GM10248 (cell line): ENCODE data around the gene SERPINA5.

Experiments
- CTCF ChIA-PET: fragments of 300-600 bp; sonication (Branson Sonifier 250); formaldehyde crosslinking; extraction: SDS; loops from one replicate; lab custom pipeline; 2021; ENCODE audit warnings: antibody characterized with exemption; lab: Yijun Ruan, JAX
- POLR2A ChIA-PET: fragments of 350-650 bp; sonication (Branson Sonifier 250); formaldehyde crosslinking; extraction: SDS; loops from one replicate; lab custom pipeline; 2020; ENCODE audit warnings: antibody characterized with exemption; lab: Yijun Ruan, JAX
- DNase-seq: peaks from one replicate; pipeline ENCODE4 v3.0.0; 2012; ENCODE audit errors: extremely low spot score
- CTCF ChIP-seq: IDR thresholded peaks from 2 replicates; pipeline ENCODE4 v1.5.1; 2012; ENCODE audit warnings: mild to moderate bottlenecking, low read depth; ENCODE audit errors: extremely low read depth, missing control alignments, control extremely low read depth

Gene SERPINA5, protein sequence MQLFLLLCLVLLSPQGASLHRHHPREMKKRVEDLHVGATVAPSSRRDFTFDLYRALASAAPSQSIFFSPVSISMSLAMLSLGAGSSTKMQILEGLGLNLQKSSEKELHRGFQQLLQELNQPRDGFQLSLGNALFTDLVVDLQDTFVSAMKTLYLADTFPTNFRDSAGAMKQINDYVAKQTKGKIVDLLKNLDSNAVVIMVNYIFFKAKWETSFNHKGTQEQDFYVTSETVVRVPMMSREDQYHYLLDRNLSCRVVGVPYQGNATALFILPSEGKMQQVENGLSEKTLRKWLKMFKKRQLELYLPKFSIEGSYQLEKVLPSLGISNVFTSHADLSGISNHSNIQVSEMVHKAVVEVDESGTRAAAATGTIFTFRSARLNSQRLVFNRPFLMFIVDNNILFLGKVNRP

DNA sequence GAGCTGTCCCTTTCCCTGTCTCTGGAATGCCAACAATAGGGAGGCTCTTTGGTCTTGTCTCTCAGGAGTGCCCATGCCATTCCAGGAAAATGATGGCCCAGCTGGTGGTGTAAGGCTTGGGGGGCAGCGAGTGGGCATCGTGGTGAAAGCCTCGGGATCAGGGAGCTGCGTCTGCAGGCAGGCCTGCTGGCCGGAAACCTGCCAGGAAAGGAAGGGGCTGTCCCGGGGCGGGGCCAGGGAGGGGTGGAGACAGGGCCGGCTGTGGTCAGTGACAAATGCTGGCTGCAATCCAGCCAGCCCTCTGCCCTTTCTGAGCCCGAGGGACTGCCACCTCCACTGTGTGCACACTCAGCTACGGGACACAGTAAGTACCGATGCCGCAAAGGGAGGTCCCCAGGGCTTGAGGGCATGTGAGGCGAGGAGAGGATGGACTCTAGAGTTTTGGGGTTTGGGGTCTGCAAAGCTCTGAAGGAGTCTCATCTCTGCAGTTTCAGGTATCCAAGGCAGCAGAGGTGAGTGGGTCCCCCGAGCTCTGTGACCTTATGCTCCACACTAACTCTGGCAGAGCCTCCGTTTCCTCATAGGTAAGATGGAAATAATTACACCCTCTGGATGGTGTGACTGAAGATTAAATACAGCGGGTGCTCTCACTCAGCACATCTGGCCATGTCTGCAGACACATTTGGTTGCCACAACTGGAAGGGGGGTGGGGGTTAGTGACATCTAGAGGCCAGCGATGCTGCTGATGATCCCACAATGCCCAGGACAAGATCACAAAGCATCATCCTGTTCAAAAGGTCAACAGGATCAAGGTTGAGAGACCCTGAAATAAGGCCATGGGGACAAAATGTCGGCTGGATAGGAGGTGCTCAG, at the start of gene SERPINA5:
SERPINA5 (plus strand) TSS at position 300 of the 873 bp plus-strand sequence. CDS start 5,937 bp downstream, outside the sequence.
- POLR2A ChIA-PET = no interaction called here
- DNase-seq = no peak

DNA sequence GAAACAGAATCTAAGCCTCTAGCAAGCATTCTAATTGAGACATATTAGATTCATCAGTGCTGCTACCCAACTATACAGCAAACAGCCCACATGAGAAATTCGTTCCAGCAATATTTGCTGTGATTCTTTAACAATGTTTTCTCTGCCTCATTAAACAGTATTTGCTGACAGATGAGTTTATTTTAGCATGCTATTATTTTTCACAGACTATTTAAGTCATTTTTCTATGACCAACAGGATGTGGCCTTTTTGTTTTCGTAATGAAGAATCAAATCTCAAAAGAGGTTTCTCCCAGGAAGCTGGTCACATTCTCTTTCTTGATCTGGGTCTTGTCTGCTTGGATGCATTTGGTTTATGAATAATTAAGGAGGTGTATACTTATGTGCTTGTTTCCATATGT, 48.8 kb upstream of the SERPINA5 start:
- no peak for TF ChIP-seq CTCF
- CTCF ChIA-PET = interaction anchor here (0.9 to 10.2 kb wide), 4 partner anchors 16 to 100 kb away, joined by 3 to 77 read pairs (median 4); no protein-coding TSS in a partner anchor
- POLR2A ChIA-PET = no interaction called here
- no peak for DNase-seq

More for the DNA sequence above, at the start of gene SERPINA5:
- CTCF ChIA-PET = interaction anchor here (1.0 kb wide), 1 partner anchor 33 kb away, joined by 4 read pairs; no protein-coding TSS in a partner anchor
- TF ChIP-seq CTCF = no peak

GRCh38 chr14:94535506-94535905, 45.7 kb upstream of the SERPINA5 start:
- ChIA-PET POLR2A (no interaction called here), CTCF (interaction anchor here (2.2 to 10.2 kb wide), 2 partner anchors 14 to 50 kb away, joined by 6 to 77 read pairs; no protein-coding TSS in a partner anchor)
- no peak for DNase-seq
- no peak for TF ChIP-seq CTCF

GRCh38 chr14:94536836-94537235, 44.4 kb upstream of the SERPINA5 start:
- no peak for TF ChIP-seq CTCF
- POLR2A ChIA-PET = no interaction called here
- CTCF ChIA-PET = interaction anchor here (10.2 kb wide), 1 partner anchor 13 kb away, joined by 77 read pairs; no protein-coding TSS in a partner anchor
- no peak for DNase-seq

DNA sequence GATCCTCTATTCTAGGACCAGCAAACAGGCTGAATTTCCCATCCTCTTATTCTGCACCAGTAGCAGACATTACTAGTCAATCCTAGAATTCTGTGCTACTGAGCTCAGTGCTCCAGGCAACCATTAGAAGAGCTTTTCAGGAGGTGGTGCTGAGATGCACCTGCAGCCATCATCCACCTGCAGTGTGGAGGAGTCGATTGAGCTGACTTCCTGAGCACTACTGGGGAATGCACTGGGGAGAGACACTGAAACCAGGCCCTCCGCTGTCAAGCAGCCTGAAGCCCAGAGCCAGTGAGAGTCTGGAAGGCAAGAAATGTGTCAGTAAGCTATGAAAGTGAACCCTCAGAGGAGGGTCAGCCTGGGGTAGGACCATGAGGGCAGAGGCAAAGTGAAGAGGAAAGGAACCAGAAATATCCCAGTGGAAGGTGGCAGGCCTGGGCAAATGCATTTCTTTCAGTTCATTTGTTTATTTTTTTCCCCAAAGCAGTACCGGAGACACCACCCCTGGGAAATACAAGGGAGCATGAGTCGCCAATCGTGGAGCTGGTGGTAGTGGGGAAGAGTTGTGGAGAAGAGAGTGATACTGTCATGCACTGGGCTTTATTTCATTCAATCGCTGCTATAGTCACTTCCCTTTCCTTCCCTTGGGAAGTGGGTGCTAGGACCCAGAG, 43.0 kb upstream of the SERPINA5 start:
- ChIA-PET POLR2A (no interaction called here), CTCF (interaction anchor here (0.9 to 10.2 kb wide), 4 partner anchors 11 to 104 kb away, joined by 3 to 77 read pairs (median 8); no protein-coding TSS in a partner anchor)
- TF ChIP-seq CTCF = no peak

More for the DNA sequence above, 43.0 kb upstream of the SERPINA5 start:
- DNase-seq = no peak
